OCI-LY3 (cell line): Measurements from ENCODE around the gene BBS2.

ENCODE experiments used
- CTCF ChIP-seq: fragments of 200-600, 300-600 bp; sonication (generic); IDR thresholded peaks from 2 replicates; pipeline ENCODE4 v1.5.1; 2014; ENCODE audit warnings: antibody characterized with exemption, low read length, low read depth
- EZH2phosphoT487 ChIP-seq: fragments of 200-600 bp; shearing (Covaris generic); IDR thresholded peaks from 2 replicates; pipeline ENCODE4 v1.6.1; 2018; ENCODE audit warnings: antibody characterized with exemption, mixed run types, low read depth

- TF ChIP-seq CTCF (no peak), EZH2phosphoT487 (no peak)
Measured at GRCh38 chr16:56514845-56515244, 5.0 kb downstream of the BBS2 start.
